Eye (tissue), 1 donor: ENCODE data around the gene PDZD2.
"Not testable (repeated sequence)": the region's sequence is repeated elsewhere in the genome, so short reads cannot be mapped to it uniquely, and the experiment has no call there.

ENCODE experiments used
- DNase-seq: peaks from one replicate; pipeline ENCODE4 v3.0.0-alpha.2; 2015

The PDZD2 gene

GRCh38 chr5:31738199-31738598, 99.3 kb downstream of the PDZD2 start:
- DNase-seq, result no peak

GRCh38 chr5:31741496-31741895, 102.6 kb downstream of the PDZD2 start:
- DNase-seq, result no peak

DNA sequence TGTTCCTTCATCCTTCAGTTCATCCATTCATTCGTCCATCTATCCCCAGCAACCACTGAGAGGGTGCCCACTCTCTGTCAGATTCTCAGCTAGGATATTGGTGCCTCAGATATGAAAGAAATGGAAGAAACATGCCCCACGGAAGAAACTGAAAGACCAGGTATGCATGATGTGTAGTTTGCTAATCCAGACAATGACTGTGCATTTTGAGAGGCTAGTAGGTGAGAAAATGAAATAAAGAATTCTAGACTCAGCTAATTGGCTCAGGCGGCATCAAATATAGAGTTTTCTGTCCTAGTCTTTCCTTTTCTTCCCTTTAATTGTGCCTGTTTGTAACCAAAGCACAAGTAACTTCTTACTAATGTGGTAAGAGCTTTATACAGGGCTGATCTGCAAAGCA, 104.7 kb downstream of the PDZD2 start:
- DNase-seq, result no peak

- DNase-seq, result no peak
Observed at GRCh38 chr5:31748458-31749172, 109.7 kb downstream of the PDZD2 start.

GRCh38 chr5:31750215-31750614, 111.3 kb downstream of the PDZD2 start:
- no peak for DNase-seq

DNA sequence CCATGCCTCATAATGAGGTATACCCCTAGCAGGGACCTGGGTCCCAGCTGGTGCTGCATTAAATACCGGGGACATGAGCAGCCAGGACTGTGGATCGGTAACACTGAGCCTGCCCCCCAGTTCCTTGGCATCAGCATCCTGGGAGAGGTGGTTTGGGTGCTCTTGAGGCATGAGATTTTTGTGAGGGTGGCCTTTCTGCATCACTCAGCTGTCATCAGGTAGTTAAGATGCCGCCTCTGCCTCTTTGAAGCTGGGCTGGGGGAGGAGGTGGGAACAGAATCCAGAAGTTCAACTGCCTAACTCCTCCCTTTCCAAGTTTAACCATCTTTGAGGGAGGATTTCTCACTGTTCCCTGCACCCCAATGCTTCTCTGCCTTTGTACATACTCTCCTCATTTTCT, 112.7 kb downstream of the PDZD2 start:
- DNase-seq, result no peak

DNA sequence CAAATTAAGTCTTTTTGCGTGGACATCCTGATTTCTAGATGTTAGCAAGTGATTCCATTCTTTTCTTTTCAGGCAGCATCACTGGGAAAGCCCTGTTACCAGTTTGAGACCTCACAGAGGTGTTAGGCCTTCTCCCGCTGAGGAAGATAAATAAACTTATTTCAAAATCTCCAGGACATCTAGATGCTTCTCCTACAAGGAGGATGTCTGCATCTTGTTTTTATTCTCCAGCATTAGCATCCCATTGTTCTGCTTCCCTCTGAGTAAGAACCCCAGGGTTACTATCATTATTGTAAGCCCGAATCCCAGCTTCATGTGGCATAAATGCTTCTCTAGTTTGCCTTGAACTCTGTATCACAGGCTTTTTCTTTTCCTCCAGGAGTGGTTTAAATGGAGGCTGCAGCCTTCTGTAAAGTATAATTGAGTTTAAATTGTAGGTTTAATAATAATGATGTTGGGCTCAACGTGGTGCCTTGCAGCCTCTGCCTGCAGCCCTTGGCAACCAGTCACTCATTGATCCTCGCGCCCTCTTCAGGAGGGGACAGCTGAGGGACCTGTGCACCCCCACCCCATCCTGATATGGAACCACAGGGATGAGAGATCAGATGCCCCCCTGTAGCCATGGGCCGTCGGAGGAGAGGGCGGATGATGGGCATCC, 114.9 kb downstream of the PDZD2 start:
- no peak for DNase-seq

- DNase-seq, result peak; percentile 21
Observed at GRCh38 chr5:31754358-31754704, 115.4 kb downstream of the PDZD2 start.

GRCh38 chr5:31754741-31755675, 116.1 kb downstream of the PDZD2 start:
- DNase-seq, result peak; percentile 29

- peak; percentile 33 for DNase-seq
Observed at GRCh38 chr5:31755676-31756230, 116.8 kb downstream of the PDZD2 start.

- DNase-seq, result peak; percentile 45
Observed at GRCh38 chr5:31757806-31758205, 118.9 kb downstream of the PDZD2 start.

DNA sequence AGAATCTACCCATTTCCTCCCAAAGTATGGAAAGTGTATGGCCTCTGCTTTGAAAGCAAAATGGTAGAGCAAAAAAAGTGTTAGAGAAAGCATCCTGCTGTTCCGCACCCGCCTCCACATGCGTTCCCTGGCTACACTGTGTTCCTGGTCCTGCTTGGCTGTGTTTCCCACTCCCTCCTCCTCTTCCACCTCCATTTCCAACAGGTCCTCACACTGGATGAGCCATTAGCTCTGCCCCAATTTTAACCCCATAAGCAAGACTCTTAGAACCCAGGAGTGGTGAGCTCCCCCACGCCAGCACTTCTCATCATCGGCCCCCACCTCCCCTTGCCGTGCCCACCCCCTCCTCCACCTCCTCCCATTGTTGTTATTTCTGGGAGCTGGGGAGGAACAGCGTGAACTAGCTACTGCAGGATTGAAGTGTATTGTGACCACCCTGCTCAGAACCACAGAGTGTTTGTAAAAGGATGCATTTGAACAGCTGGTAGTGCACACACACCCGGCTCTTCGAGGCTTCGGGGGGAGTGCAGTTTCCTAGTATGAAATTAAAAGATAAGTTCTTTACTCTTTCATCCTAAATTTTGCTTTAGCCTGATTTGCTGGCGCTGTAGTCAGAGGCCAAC, 120.0 kb downstream of the PDZD2 start:
- no peak for DNase-seq

- no peak for DNase-seq
Observed at GRCh38 chr5:31759925-31760324, 121.0 kb downstream of the PDZD2 start.

DNA sequence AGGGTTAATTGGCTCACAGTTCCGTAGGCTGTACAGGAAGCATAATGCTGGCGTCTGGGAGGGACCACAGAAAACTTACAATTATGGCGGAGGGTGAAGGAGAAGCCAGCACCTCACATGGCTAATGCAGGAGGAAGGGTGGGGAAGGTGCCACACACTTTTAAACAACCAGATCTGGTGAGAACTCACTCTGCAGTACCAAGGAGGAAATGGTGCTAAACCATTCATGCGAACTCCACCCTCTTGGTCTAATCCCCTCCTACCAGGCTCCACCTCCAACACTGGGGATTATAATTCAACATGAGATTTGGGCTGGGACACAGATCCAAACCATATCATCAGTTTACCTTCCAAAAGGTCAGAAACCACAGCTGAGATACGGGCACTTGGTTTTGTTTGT, 122.9 kb downstream of the PDZD2 start:
- no peak for DNase-seq

DNA sequence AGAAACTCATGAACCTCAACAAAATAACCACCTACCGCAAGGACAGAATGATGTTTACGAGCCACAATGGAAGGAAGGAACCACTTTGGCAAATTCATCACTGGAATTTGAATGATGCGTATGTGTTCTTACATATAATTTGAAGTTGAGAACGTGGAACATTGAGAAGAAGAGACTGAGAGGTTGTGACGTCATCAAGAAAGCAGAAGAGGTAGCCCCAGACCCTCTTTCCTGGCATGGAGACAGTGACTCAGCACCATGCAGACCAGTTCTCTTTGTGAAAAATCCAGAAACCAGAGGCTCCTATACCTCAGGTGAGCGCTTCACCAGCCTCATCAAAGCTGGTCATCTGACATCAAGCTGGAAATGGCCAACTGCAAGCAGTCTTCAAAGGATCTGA, 124.5 kb downstream of the PDZD2 start:
- DNase-seq, result no peak

DNA sequence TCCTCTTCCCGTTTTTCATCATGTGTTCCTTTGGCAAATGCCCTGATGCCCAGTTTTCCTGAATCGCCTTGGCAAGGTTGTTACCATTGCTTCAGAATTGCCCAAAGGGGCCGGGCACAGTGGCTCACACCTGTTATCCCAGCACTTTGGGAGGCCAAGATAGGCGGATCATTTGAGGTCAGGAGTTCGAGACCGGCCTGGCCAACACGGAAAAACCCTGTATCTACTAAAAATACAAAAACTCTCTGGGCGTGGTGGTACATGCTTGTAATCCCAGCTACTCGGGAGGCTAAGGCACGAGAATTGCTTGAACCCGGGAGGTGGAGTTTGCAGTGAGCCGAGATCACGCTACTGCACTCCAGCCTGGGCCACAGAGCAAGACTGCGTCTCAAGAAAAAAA, 125.8 kb downstream of the PDZD2 start:
- DNase-seq, result not testable (repeated sequence)

DNA sequence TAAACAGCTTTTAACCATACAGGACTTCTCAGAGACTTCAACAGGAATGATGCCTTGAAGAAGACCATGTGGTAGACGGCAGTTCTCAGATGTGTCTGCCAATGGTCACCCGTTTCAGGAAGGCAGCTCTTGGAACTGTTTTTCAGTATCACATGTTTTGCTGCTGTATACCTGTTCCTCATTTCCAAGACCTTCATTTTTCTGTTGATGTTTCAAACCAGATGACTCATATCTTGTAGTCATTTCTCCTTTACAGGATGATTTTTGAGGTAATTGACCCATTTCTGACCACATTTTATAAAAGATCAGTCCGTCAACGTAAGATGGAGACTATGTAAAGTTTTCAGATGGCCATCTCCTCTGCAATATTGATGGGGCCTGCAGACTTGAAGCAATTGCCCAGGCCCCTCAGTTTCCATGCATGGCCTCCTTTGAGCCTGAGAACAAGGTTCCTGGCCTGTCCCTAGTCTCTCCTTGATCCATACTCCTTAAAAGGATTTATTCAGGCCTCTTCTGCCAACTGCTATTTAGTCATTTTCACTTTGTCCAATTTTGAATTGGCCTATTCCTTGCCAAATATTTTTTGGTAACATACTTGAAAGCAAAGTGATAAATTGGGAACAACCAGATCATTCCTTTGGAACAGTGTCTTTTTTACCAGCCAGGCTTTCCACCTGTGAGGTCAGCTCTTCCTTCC, 128.6 kb downstream of the PDZD2 start:
- DNase-seq, result no peak

GRCh38 chr5:31768046-31768445, 129.1 kb downstream of the PDZD2 start:
- no peak for DNase-seq

- DNase-seq, result no peak
Observed at GRCh38 chr5:31768784-31769183, 129.9 kb downstream of the PDZD2 start.

DNA sequence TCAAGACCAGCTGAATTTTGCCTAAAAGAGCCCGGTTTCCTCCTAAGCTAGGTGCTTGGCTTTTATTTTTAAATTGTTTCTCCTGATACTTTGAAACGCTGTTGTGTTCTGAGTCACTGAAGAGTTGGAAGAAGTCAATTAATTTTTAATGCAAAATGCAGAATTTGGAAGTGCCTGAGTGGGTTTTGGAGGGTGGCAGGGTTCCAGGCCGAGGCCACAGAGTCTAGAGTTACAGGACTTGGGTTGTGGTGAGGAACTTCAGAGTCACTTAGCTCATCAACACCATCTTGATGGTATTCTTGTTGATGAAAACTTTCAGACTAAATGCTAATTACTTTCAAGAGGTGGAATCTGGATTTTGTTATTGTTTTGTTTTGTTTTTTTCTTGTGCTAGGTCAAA, 130.6 kb downstream of the PDZD2 start:
- no peak for DNase-seq

DNA sequence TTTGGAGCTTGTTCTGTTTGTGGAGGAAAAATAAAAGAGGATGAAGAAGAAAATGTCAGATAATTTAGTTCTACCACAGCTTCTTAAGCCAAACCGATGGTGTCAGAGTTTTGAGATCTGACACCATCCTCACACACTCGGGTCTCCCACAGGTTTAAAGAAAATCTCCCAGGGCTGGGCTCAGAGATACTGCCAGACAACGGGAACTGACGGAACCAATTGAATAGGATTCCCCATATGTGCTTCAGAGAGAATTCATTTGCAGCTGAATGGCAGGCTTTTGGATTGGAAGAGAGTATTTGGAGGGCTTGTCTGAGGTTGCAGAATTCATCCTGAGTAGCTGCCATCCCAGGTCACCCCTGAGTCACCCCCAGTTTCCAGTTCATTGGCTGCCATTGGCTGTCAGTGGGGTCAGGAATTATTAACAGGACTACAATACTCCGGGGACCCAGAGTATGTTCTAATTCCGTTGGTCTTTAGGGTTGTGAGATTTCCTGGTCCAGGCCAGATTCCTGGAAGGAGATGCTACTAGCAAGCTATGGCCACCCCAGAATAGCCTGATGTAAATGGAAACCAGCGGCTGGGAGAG, 131.3 kb downstream of the PDZD2 start:
- DNase-seq, result peak; percentile 52

GRCh38 chr5:31770998-31771397, 132.1 kb downstream of the PDZD2 start:
- no peak for DNase-seq
